Measurements from ENCODE around the gene ACADL. TPM values are rescaled to one million over a fixed set of nuclear protein-coding genes. Genes with fewer than 3 reads are reported as not detected.
"Not testable (repeated sequence)": the region's sequence is repeated elsewhere in the genome, so short reads cannot be mapped to it uniquely, and the experiment has no call there.

ACADL gene
- total RNA-seq, 1 donor from 2014 or later, result 0.38 TPM

GRCh38 chr2:210188755-210189154 lies 36.5 kb downstream of the ACADL start:
- H3K4me1 Mint-ChIP-seq (ENCODE audit: low read depth), result peaks cover 10% of the 10 kb centered on the region
- no peak overlapping the region for H3K4me3 Mint-ChIP-seq (ENCODE audit: low read depth)
- H3K27me3 Mint-ChIP-seq, result no peaks in the 10 kb centered on the region
- TF ChIP-seq, protein P1, sequence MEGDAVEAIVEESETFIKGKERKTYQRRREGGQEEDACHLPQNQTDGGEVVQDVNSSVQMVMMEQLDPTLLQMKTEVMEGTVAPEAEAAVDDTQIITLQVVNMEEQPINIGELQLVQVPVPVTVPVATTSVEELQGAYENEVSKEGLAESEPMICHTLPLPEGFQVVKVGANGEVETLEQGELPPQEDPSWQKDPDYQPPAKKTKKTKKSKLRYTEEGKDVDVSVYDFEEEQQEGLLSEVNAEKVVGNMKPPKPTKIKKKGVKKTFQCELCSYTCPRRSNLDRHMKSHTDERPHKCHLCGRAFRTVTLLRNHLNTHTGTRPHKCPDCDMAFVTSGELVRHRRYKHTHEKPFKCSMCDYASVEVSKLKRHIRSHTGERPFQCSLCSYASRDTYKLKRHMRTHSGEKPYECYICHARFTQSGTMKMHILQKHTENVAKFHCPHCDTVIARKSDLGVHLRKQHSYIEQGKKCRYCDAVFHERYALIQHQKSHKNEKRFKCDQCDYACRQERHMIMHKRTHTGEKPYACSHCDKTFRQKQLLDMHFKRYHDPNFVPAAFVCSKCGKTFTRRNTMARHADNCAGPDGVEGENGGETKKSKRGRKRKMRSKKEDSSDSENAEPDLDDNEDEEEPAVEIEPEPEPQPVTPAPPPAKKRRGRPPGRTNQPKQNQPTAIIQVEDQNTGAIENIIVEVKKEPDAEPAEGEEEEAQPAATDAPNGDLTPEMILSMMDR (IDR thresholded peaks at IDR 0.05; ENCODE audit: unreplicated experiment), result no peak
- H3K9me3 Mint-ChIP-seq (ENCODE audit: low read depth), result peaks cover 28% of the 10 kb centered on the region
- no peak overlapping the region for H3K27ac Mint-ChIP-seq
- peaks cover 15% of the 10 kb centered on the region for H3K36me3 Mint-ChIP-seq (ENCODE audit: insufficient read depth)
- no peak for DNase-seq (ENCODE audit: low spot score, unreplicated experiment)

- Mint-ChIP-seq H3K4me1 (ENCODE audit: low read depth) (peaks cover 10% of the 10 kb centered on the region), H3K27me3 (no peaks in the 10 kb centered on the region), H3K36me3 (ENCODE audit: insufficient read depth) (peaks cover 18% of the 10 kb centered on the region), H3K27ac (no peak overlapping the region), H3K9me3 (ENCODE audit: low read depth) (peaks cover 33% of the 10 kb centered on the region), H3K4me3 (ENCODE audit: low read depth) (no peak overlapping the region)
- no peak for DNase-seq (ENCODE audit: low spot score, unreplicated experiment)
- TF ChIP-seq, protein P1 (IDR thresholded peaks at IDR 0.05; ENCODE audit: unreplicated experiment), result no peak
Observed at GRCh38 chr2:210188190-210188589, 37.1 kb downstream of the ACADL start.

- DNase-seq (ENCODE audit: low spot score, unreplicated experiment); H3K27me3 Mint-ChIP-seq; H3K27ac Mint-ChIP-seq; H3K4me3 Mint-ChIP-seq (ENCODE audit: low read depth): not testable (repeated sequence)
- Mint-ChIP-seq H3K36me3 (ENCODE audit: insufficient read depth) (peaks cover 20% of the 10 kb centered on the region), H3K4me1 (ENCODE audit: low read depth) (peaks cover 18% of the 10 kb centered on the region), H3K9me3 (ENCODE audit: low read depth) (peaks cover 42% of the 10 kb centered on the region)
Observed at GRCh38 chr2:210183936-210184335, 41.3 kb downstream of the ACADL start.

GRCh38 chr2:210181606-210182088 lies 43.6 kb downstream of the ACADL start:
- Mint-ChIP-seq H3K4me3 (ENCODE audit: low read depth) (peak overlapping the region; percentile 42), H3K36me3 (ENCODE audit: insufficient read depth) (peaks cover 20% of the 10 kb centered on the region), H3K27ac (peak overlapping the region; percentile 85), H3K4me1 (ENCODE audit: low read depth) (peaks cover 16% of the 10 kb centered on the region), H3K9me3 (ENCODE audit: low read depth) (peaks cover 41% of the 10 kb centered on the region)
- DNase-seq (ENCODE audit: low spot score, unreplicated experiment); H3K27me3 Mint-ChIP-seq: not testable (repeated sequence)

DNA sequence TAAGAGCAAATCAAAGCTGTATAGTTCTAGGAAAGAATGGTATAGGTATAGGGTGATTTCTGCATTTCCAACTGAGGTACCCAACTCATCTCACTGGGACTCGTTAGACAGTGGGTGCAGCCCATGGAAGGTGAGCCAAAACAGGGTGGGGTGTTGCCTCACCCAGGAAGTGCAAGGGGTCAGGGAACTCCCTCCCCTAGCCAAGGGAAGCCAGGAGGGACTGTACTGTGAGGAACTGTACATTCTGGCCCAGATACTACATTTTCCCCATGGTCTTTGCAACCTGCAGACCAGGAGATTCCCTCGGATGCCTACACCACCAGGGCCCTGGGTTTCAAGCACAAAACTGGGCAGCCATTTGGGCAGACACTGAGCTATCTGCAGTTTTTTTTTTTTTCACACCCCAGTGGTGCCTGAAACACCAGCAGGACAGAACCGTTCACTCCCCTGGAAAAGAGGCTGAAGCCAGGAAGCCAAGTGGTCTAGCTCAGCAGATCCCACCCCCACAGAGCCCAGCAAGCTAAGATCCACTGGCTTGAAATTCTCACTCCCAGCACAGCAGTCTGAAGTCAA lies 44.1 kb downstream of the ACADL start:
- Mint-ChIP-seq H3K9me3 (ENCODE audit: low read depth) (peaks cover 36% of the 10 kb centered on the region), H3K4me1 (ENCODE audit: low read depth) (peaks cover 16% of the 10 kb centered on the region), H3K27ac (peak overlapping the region; percentile 85), H3K4me3 (ENCODE audit: low read depth) (peak overlapping the region; percentile 42), H3K36me3 (ENCODE audit: insufficient read depth) (peaks cover 20% of the 10 kb centered on the region)
- not testable (repeated sequence) for H3K27me3 Mint-ChIP-seq; DNase-seq (ENCODE audit: low spot score, unreplicated experiment)

GRCh38 chr2:210180477-210180876 lies 44.8 kb downstream of the ACADL start:
- H3K36me3 Mint-ChIP-seq (ENCODE audit: insufficient read depth), result peaks cover 16% of the 10 kb centered on the region
- no peak for DNase-seq (ENCODE audit: low spot score, unreplicated experiment)
- no peak overlapping the region for H3K4me3 Mint-ChIP-seq (ENCODE audit: low read depth)
- no peaks in the 10 kb centered on the region for H3K27me3 Mint-ChIP-seq
- H3K9me3 Mint-ChIP-seq (ENCODE audit: low read depth), result peaks cover 29% of the 10 kb centered on the region
- peaks cover 16% of the 10 kb centered on the region for H3K4me1 Mint-ChIP-seq (ENCODE audit: low read depth)
- no peak overlapping the region for H3K27ac Mint-ChIP-seq
- TF ChIP-seq, protein P1 (IDR thresholded peaks at IDR 0.05; ENCODE audit: unreplicated experiment), result no peak

DNA sequence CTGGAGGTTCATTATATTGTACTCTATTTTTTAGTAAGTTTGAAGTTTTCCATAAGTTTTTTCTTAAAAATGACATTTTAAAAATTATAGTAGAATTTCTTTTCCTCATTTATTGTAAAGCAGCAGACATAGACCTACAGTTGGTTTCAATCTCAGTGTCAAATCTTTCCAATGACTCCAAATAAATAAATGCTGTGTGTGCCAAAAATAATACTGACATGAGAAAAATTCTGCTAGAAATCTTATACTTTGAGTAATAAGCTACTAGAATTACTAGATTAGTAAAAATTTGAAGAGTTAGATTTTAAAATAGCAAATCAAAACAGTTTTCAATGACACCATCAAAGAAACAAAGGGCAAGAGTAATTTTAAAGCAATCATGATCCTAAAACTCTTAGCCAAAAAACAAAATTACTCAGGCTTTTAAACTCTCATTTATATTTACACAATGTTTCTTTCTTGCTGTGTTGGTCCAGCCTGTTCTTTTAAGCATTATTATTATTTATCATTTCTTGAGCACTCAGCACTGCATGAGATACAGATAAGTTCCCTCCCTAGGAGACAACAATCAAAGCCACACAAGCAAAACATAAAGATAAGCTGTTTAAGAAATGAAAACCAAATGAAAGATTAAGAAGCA lies 45.8 kb downstream of the ACADL start:
- H3K4me3 Mint-ChIP-seq (ENCODE audit: low read depth), result no peak overlapping the region
- H3K36me3 Mint-ChIP-seq (ENCODE audit: insufficient read depth), result peaks cover 11% of the 10 kb centered on the region
- H3K9me3 Mint-ChIP-seq (ENCODE audit: low read depth), result peaks cover 21% of the 10 kb centered on the region
- no peak overlapping the region for H3K27ac Mint-ChIP-seq
- H3K27me3 Mint-ChIP-seq, result no peaks in the 10 kb centered on the region
- TF ChIP-seq, protein P1 (IDR thresholded peaks at IDR 0.05; ENCODE audit: unreplicated experiment), result no peak
- DNase-seq (ENCODE audit: low spot score, unreplicated experiment), result no peak
- H3K4me1 Mint-ChIP-seq (ENCODE audit: low read depth), result peaks cover 16% of the 10 kb centered on the region

Measured in progenitor cell of endocrine pancreas (in vitro differentiated cells).